Measurements from ENCODE around the gene RALGPS1.

RALGPS1 gene

DNA sequence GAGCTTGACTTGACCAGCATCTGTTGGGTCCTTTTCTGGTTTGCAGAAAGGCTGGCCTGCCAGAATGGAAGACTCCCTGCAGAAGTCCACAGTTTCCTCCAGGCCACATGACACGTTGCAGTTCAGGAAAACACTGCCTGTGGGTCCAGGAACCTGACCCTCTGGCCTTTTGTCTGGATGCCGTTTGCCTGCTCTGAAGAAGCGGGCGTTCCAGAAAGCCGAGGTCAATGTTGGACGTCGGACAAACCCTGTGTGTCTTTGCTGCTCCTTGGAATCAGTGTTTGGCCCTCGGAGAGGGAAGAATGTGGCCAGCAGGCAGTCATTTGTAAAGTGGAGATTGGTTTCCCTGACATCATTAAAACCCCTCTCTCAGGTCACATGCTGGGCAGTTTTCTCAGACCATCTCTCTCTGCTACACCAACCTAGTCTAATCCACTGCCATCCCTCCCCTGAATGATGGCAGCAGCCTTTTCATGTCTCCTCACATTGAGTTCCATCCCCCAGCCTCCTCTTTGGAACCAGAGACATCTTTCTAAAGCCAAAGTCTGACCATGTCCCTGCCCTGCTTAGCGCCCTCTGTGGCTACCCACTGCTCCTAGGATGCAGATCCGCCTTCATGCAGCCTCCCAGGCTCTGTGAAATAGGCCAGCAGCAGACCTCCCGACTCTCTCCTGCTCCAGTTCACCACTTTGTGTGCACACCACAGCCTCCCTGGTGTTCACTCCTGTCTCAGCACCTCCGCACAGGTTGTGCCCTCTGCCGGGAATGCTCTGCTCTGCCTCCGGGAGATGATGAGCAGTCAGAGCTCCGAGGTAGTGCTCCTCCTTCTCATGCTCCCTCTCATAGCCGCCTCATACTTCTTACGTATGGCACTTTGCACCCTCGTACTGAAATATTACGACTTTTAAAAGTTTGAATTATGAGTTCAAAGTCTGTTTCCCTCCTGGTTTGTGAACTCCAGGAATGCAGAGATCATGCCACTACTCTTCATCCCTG, 75.6 kb downstream of the RALGPS1 start:
- Histone ChIP-seq H3K27ac (ENCODE audit: low read depth, low read length) (no peak overlapping the region), H3K27me3 (ENCODE audit: control insufficient read depth, insufficient read depth, low read length) (no peaks in the 10 kb centered on the region), H3K4me3 (ENCODE audit: low read depth, low read length) (no peak overlapping the region), H3K4me1 (ENCODE audit: control insufficient read depth, insufficient read depth, low read length) (no peaks in the 10 kb centered on the region), H3K9me3 (ENCODE audit: control insufficient read depth, insufficient read depth, low read length) (peaks cover 15% of the 10 kb centered on the region), H3K9ac (ENCODE audit: low read depth, low read length) (no peak overlapping the region), H3K36me3 (ENCODE audit: control insufficient read depth, insufficient read depth, low read length) (no peaks in the 10 kb centered on the region)

DNA sequence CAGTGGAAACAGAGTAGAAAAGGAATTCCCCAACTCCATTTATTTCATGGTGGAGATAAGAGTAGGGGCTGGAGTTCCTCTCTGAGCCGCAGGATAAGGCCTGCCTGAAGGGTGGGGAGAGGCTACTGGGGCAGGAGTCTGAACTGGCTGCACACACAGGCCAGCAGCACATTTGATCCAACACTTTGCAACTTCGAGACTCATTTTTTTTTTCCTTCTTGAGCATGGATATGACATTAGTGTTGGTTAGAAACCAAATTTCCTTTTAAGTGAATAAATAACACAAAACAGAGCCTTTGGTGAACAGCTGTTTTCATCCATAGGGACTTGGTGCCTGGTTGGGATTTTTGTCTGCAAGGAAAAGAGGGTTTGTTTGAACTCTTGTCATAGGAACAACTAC, 76.6 kb downstream of the RALGPS1 start:
- Histone ChIP-seq H3K9ac (ENCODE audit: low read depth, low read length) (no peak overlapping the region), H3K4me3 (ENCODE audit: low read depth, low read length) (no peak overlapping the region), H3K27ac (ENCODE audit: low read depth, low read length) (no peak overlapping the region), H3K9me3 (ENCODE audit: control insufficient read depth, insufficient read depth, low read length) (peaks cover 15% of the 10 kb centered on the region), H3K4me1 (ENCODE audit: control insufficient read depth, insufficient read depth, low read length) (no peaks in the 10 kb centered on the region), H3K36me3 (ENCODE audit: control insufficient read depth, insufficient read depth, low read length) (no peaks in the 10 kb centered on the region), H3K27me3 (ENCODE audit: control insufficient read depth, insufficient read depth, low read length) (no peaks in the 10 kb centered on the region)

DNA sequence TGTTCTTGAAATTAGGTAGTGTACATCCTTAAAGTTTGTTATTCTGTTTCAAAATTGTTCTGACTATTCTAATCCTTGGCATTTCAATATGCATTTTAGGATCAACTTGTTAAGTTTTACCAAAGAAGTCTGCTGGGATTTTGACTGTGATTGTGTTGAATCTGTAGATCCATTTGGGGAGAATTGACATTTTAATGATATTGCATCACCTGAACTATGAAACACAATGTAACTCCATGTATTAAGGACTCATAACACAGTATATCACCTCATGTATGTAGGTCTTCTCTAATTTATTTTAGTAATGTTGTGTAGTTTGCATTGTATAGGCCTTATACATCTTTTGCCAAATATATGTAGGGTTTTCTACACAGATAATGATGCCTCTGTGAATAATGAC, 77.8 kb downstream of the RALGPS1 start:
- Histone ChIP-seq H3K4me3 (ENCODE audit: low read depth, low read length) (no peak overlapping the region), H3K27ac (ENCODE audit: low read depth, low read length) (no peak overlapping the region), H3K27me3 (ENCODE audit: control insufficient read depth, insufficient read depth, low read length) (no peaks in the 10 kb centered on the region), H3K9me3 (ENCODE audit: control insufficient read depth, insufficient read depth, low read length) (peaks cover 15% of the 10 kb centered on the region), H3K9ac (ENCODE audit: low read depth, low read length) (no peak overlapping the region), H3K36me3 (ENCODE audit: control insufficient read depth, insufficient read depth, low read length) (no peaks in the 10 kb centered on the region), H3K4me1 (ENCODE audit: control insufficient read depth, insufficient read depth, low read length) (no peaks in the 10 kb centered on the region)

DNA sequence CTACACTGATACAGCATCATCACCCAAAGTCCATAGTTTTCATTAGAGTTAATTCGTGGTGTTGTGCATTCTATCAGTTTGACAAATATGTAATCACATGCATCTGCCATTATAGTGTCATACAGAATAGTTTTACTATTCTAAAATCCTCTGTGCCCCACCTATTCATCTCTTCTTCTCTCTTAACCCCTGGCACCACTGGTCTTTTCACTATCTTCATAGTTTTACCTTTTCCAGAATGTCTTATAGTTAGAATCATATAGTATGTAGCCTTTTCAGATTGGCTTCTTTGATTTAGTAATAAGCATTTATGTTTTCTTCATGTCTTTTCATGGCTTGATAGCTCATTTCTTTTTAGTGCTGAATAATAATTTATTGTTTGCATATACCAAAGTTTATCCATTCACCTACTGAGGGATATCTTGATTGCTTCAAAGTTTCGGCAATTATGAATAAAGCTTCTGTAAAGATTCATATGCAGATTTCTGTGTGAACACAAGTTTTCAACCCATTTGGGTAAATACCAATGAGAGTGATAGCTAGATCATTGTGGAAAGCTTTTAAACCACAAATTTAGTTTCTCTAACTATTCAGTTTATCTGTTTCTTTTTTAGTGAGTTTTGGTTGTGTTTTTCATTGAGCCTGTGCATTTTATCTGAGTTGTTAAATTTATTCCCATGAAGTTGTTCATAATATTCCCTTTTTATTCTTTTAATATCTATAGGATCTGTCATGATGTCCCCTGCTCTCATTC, 84.9 kb downstream of the RALGPS1 start:
- Histone ChIP-seq H3K36me3 (ENCODE audit: control insufficient read depth, insufficient read depth, low read length) (no peaks in the 10 kb centered on the region), H3K4me1 (ENCODE audit: control insufficient read depth, insufficient read depth, low read length) (no peaks in the 10 kb centered on the region), H3K27ac (ENCODE audit: low read depth, low read length) (no peak overlapping the region), H3K27me3 (ENCODE audit: control insufficient read depth, insufficient read depth, low read length) (no peaks in the 10 kb centered on the region), H3K9ac (ENCODE audit: low read depth, low read length) (no peak overlapping the region), H3K4me3 (ENCODE audit: low read depth, low read length) (no peak overlapping the region), H3K9me3 (ENCODE audit: control insufficient read depth, insufficient read depth, low read length) (no peaks in the 10 kb centered on the region)

DNA sequence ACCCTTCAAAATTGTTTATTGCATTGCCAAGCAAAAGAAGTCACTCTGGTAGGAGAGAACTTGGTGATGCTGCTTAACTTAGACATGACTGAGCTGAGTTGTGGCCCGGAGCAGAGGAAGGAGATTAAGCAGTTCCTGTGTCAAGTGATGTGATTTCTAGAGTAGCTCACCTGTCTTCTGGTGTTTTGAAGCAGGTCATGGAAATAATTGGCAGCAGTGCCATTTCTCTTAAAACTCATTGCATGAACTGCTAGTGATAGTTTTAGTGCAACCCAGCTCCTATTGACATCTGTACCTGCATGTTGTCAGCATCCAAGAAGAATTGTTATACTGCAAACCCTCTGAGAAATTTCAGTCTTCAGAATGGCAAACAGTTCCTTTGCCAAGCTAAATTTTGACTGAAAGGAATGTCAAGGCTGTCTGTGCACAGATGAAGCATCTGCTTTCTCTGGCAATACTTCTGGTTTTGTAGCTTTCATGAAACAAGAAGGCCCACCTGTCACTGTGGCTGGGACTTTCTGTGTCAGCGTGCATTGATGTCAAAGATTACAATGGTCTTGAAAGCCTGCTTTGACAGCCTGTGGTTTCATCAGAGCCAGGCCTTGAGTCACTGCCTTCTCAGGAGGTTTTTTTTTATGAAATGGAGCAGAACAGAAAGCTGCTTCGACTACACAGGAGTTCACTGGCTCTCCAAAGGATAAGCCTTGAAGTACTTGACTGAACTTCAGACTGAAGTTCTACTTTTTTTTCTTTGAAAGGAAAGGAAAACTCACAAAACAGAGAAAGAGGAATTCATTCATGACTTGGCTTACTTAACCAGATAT, 90.6 kb downstream of the RALGPS1 start:
- no peaks in the 10 kb centered on the region for H3K4me1 ChIP-seq (ENCODE audit: control insufficient read depth, insufficient read depth, low read length)
- no peak overlapping the region for H3K27ac ChIP-seq (ENCODE audit: low read depth, low read length)
- H3K27me3 ChIP-seq (ENCODE audit: control insufficient read depth, insufficient read depth, low read length), result no peaks in the 10 kb centered on the region
- no peak overlapping the region for H3K4me3 ChIP-seq (ENCODE audit: low read depth, low read length)
- H3K9me3 ChIP-seq (ENCODE audit: control insufficient read depth, insufficient read depth, low read length), result no peaks in the 10 kb centered on the region
- H3K36me3 ChIP-seq (ENCODE audit: control insufficient read depth, insufficient read depth, low read length), result no peaks in the 10 kb centered on the region
- H3K9ac ChIP-seq (ENCODE audit: low read depth, low read length), result no peak overlapping the region

DNA sequence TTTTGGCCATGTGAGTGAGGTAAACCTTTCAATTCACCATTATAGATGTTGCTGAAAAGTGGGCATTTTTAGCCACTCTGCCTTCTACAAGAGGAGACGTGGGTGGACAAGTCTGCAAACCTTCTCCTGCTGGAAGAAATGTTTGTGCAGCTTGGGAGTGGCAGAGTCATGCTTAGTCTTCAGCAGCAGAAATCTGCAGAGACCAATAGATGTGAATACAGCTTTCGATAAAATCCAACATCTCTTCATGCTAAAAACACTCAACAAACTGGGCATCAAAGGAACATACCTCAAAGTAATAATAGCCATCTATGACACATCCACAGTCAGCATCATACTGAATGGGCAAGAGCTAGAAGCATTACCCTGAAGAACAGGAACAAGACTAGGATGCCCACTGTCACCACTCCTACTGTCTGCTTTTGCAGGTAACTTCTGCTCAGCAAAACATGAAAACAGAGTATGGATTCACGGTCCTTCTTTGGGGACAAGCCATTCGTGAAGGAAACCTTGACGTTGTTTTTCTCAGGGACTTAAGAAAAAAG, 91.3 kb downstream of the RALGPS1 start:
- Histone ChIP-seq H3K27ac (ENCODE audit: low read depth, low read length) (no peak overlapping the region), H3K4me3 (ENCODE audit: low read depth, low read length) (no peak overlapping the region), H3K36me3 (ENCODE audit: control insufficient read depth, insufficient read depth, low read length) (no peaks in the 10 kb centered on the region), H3K9ac (ENCODE audit: low read depth, low read length) (no peak overlapping the region), H3K4me1 (ENCODE audit: control insufficient read depth, insufficient read depth, low read length) (no peaks in the 10 kb centered on the region), H3K9me3 (ENCODE audit: control insufficient read depth, insufficient read depth, low read length) (no peaks in the 10 kb centered on the region), H3K27me3 (ENCODE audit: control insufficient read depth, insufficient read depth, low read length) (no peaks in the 10 kb centered on the region)

DNA sequence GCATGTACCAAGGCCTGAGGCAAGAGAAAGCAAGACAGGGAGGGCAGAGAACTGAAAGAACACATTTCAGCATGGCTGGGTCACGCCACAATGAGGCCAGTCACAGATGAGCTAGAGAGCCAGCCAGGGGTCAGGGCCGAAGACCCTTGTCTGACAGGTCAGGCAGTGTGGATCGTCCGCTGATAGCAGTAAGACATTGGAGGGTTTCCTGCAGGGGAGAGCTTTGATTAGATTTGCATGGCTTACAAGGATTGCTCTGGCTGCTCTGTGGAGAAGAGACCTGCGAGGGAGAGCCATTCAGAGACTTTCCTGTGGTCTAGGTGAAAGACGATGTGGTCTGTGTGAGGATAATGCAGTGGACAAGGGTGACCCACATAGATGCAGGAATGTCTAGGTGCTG, 93.1 kb downstream of the RALGPS1 start:
- Histone ChIP-seq H3K4me3 (ENCODE audit: low read depth, low read length) (no peak overlapping the region), H3K36me3 (ENCODE audit: control insufficient read depth, insufficient read depth, low read length) (no peaks in the 10 kb centered on the region), H3K9me3 (ENCODE audit: control insufficient read depth, insufficient read depth, low read length) (no peaks in the 10 kb centered on the region), H3K27ac (ENCODE audit: low read depth, low read length) (no peak overlapping the region), H3K27me3 (ENCODE audit: control insufficient read depth, insufficient read depth, low read length) (no peaks in the 10 kb centered on the region), H3K4me1 (ENCODE audit: control insufficient read depth, insufficient read depth, low read length) (no peaks in the 10 kb centered on the region), H3K9ac (ENCODE audit: low read depth, low read length) (no peak overlapping the region)

DNA sequence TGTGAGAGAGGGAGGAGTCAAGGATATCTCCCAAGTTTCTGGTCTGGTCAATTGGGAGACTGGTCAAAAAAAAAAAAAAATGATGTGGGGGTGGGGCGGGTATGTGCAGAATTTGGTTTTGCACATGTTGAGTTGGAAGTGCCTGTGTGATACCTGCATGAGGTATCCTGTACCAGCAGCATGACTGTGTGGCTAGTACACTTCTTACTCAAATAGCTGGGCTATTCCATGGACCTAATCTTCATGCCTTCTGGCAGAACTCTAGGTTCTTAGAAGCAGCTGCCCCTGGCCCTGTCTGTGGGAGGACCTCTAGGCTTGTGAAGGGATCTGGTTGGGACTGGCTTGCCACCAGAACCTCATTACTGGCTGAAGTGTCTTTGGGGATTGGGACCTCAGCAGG, 93.5 kb downstream of the RALGPS1 start:
- H3K27ac ChIP-seq (ENCODE audit: low read depth, low read length), result no peak overlapping the region
- H3K4me3 ChIP-seq (ENCODE audit: low read depth, low read length), result no peak overlapping the region
- no peak overlapping the region for H3K9ac ChIP-seq (ENCODE audit: low read depth, low read length)

DNA sequence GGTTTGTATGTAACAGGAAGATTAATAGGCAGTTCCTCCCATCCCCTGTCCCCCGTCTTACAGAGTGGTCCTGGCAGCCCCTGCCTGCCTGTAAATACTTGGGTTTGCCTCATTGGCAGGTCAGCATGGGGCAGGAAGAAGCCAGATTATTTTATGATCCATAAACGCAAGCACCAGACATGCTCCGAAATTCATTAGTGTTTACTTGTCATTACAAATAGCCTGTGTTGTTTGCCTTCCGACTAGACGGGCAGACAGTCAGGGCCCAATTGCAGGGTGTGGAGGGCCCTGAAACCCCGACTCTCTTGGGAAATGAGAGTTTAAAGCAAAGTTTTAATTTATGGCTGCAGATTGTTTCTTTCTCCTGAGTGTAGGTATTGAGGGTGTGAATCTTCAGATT, 97.2 kb downstream of the RALGPS1 start:
- H3K9me3 ChIP-seq (ENCODE audit: control insufficient read depth, insufficient read depth, low read length), result no peaks in the 10 kb centered on the region
- no peak overlapping the region for H3K27ac ChIP-seq (ENCODE audit: low read depth, low read length)
- H3K27me3 ChIP-seq (ENCODE audit: control insufficient read depth, insufficient read depth, low read length), result no peaks in the 10 kb centered on the region
- no peak overlapping the region for H3K4me3 ChIP-seq (ENCODE audit: low read depth, low read length)
- no peak overlapping the region for H3K9ac ChIP-seq (ENCODE audit: low read depth, low read length)
- H3K36me3 ChIP-seq (ENCODE audit: control insufficient read depth, insufficient read depth, low read length), result no peaks in the 10 kb centered on the region
- H3K4me1 ChIP-seq (ENCODE audit: control insufficient read depth, insufficient read depth, low read length), result peaks cover 8% of the 10 kb centered on the region

More for the DNA sequence above, 93.5 kb downstream of the RALGPS1 start:
- no peaks in the 10 kb centered on the region for H3K36me3 ChIP-seq (ENCODE audit: control insufficient read depth, insufficient read depth, low read length)
- no peaks in the 10 kb centered on the region for H3K27me3 ChIP-seq (ENCODE audit: control insufficient read depth, insufficient read depth, low read length)
- H3K9me3 ChIP-seq (ENCODE audit: control insufficient read depth, insufficient read depth, low read length), result no peaks in the 10 kb centered on the region
- H3K4me1 ChIP-seq (ENCODE audit: control insufficient read depth, insufficient read depth, low read length), result no peaks in the 10 kb centered on the region

DNA sequence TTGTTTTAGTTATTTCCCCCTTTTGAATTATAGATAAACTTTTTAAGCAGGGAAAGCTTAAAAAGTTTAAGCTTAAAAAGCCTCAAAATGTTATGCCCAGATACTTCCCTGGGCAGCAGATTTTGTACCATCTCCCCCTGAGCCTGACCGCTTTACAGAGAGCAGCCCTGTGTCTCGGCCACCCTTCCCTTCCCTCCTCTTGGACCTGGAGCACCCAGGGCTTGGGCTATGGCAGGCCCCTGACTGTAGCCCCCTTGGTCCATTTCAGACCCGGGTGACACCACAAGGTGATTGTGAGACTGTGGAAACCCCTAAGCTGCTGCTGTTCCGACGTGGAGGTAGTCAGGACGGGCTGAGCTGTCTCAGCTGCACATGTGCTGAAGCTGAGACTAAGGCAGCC, 97.7 kb downstream of the RALGPS1 start:
- Histone ChIP-seq H3K4me3 (ENCODE audit: low read depth, low read length) (no peak overlapping the region), H3K9ac (ENCODE audit: low read depth, low read length) (no peak overlapping the region), H3K9me3 (ENCODE audit: control insufficient read depth, insufficient read depth, low read length) (no peaks in the 10 kb centered on the region), H3K36me3 (ENCODE audit: control insufficient read depth, insufficient read depth, low read length) (no peaks in the 10 kb centered on the region), H3K27ac (ENCODE audit: low read depth, low read length) (no peak overlapping the region), H3K27me3 (ENCODE audit: control insufficient read depth, insufficient read depth, low read length) (no peaks in the 10 kb centered on the region), H3K4me1 (ENCODE audit: control insufficient read depth, insufficient read depth, low read length) (peaks cover 8% of the 10 kb centered on the region)
